ENCODE data around the gene DENND5A.

- TF ChIP-seq CTCF (IDR thresholded peaks at IDR 0.05) (peak in 1 of 3 experiments; percentile 20), POLR2A (IDR thresholded peaks at IDR 0.05) (no peak)
Measured at GRCh38 chr11:9259981-9260837, 4.9 kb downstream of the DENND5A start.
